ENCODE measurements around the gene TM7SF3.
A peak's percentile ranks its signal among the peaks of the same experiment; 100 is the strongest.
"Not testable (repeated sequence)": the region's sequence is repeated elsewhere in the genome, so short reads cannot be mapped to it uniquely, and the experiment has no call there.

Gene TM7SF3

GRCh38 chr12:26979733-26980132, 34.5 kb downstream of the TM7SF3 start:
- FAIRE-seq (no peak), DNase-seq (ENCODE audit: low spot score) (no peak)

GRCh38 chr12:26978801-26979200, 35.4 kb downstream of the TM7SF3 start:
- FAIRE-seq = no peak

GRCh38 chr12:26976687-26977086, 37.5 kb downstream of the TM7SF3 start:
- FAIRE-seq = no peak
- no peak for DNase-seq (ENCODE audit: low spot score)

More at GRCh38 chr12:26978801-26979200, 35.4 kb downstream of the TM7SF3 start:
- no peak for DNase-seq (ENCODE audit: low spot score)

GRCh38 chr12:26971963-26972362, 42.2 kb downstream of the TM7SF3 start:
- no peak for DNase-seq (ENCODE audit: low spot score)
- no peak for FAIRE-seq

GRCh38 chr12:26970136-26970535, 44.0 kb downstream of the TM7SF3 start:
- DNase-seq (ENCODE audit: low spot score) (no peak), FAIRE-seq (no peak)

- FAIRE-seq (no peak), DNase-seq (ENCODE audit: low spot score) (no peak)
Measured at GRCh38 chr12:26966842-26967241, 47.3 kb downstream of the TM7SF3 start.

GRCh38 chr12:26963413-26963812, 50.8 kb downstream of the TM7SF3 start:
- DNase-seq (ENCODE audit: low spot score) (no peak), FAIRE-seq (no peak)

GRCh38 chr12:26961803-26962202, 52.4 kb downstream of the TM7SF3 start:
- no peak for FAIRE-seq
- no peak for DNase-seq (ENCODE audit: low spot score)

- FAIRE-seq; DNase-seq (ENCODE audit: low spot score): not testable (repeated sequence)
Measured at GRCh38 chr12:26961391-26961790, 52.8 kb downstream of the TM7SF3 start.

- FAIRE-seq = no peak
- no peak for DNase-seq (ENCODE audit: low spot score)
Measured at GRCh38 chr12:26954027-26954426, 60.2 kb downstream of the TM7SF3 start.

GRCh38 chr12:26953447-26953846, 60.7 kb downstream of the TM7SF3 start:
- FAIRE-seq (no peak), DNase-seq (ENCODE audit: low spot score) (no peak)

- FAIRE-seq = no peak
- DNase-seq (ENCODE audit: low spot score) = no peak
Measured at GRCh38 chr12:26948309-26948708, 65.9 kb downstream of the TM7SF3 start.

GRCh38 chr12:26941215-26941594, 73.0 kb downstream of the TM7SF3 start:
- no peak for DNase-seq (ENCODE audit: low spot score)
- FAIRE-seq = no peak

- no peak for FAIRE-seq
- no peak for DNase-seq (ENCODE audit: low spot score)
Measured at GRCh38 chr12:26940516-26941214, 73.5 kb downstream of the TM7SF3 start.

GRCh38 chr12:26939953-26940352, 74.2 kb downstream of the TM7SF3 start:
- no peak for DNase-seq (ENCODE audit: low spot score)
- no peak for FAIRE-seq

GRCh38 chr12:26939192-26939832, 74.9 kb downstream of the TM7SF3 start:
- no peak for FAIRE-seq
- no peak for DNase-seq (ENCODE audit: low spot score)

GRCh38 chr12:26938701-26939062, 75.5 kb downstream of the TM7SF3 start:
- DNase-seq (ENCODE audit: low spot score) = no peak
- FAIRE-seq = no peak

GRCh38 chr12:26937863-26938700, 76.1 kb downstream of the TM7SF3 start, which contains the start of the genes FGFR1OP2 and INTS13:
TSS of gene FGFR1OP2 (plus strand) at chr12:26938470. CDS start at chr12:26954159, 15,689 bp downstream.
TSS of gene INTS13 (minus strand) at chr12:26937981. CDS start at chr12:26936803, 1,178 bp downstream.
- FAIRE-seq (peak; percentile 66), DNase-seq (ENCODE audit: low spot score) (peak; percentile 94)

GRCh38 chr12:26937443-26937862, 76.7 kb downstream of the TM7SF3 start:
- no peak for FAIRE-seq
- no peak for DNase-seq (ENCODE audit: low spot score)

- FAIRE-seq (no peak), DNase-seq (ENCODE audit: low spot score) (no peak)
Measured at GRCh38 chr12:26936559-26937442, 77.4 kb downstream of the TM7SF3 start.

Measured in RCC 7860 (cell line).